HCT116 (cell line): ENCODE data around the gene ATAD1. TPM values are rescaled to one million over a fixed set of nuclear protein-coding genes. Genes with fewer than 3 reads are reported as not detected.

Source experiments
- ATAC-seq: fragments of 200-7000 bp; cut with Tn5 transposase; 2 replicates; pipeline ENCODE4 v1.9.1; 2020; ENCODE audit warnings: mild to moderate bottlenecking, moderate library complexity
- BruUV-seq: library from RNA; stranded (reverse); fragments of 400-500 nt; replicated peaks from 2 replicates; lab custom pipeline; 2021; lab: Mats Ljungman, UMichigan
- CTCF ChIA-PET: fragments of 300-600 bp; sonication (Branson Sonifier 250); formaldehyde crosslinking; loops from one replicate; lab custom pipeline; 2021; ENCODE audit warnings: antibody characterized with exemption; lab: Charles Lee
- POLR2A ChIA-PET: fragments of 300-600, 350-600 bp; sonication (Branson Sonifier 250); formaldehyde crosslinking; loops from one replicate; lab custom pipeline; 2021; ENCODE audit warnings: antibody characterized with exemption; lab: Charles Lee
- RAD21 ChIA-PET, 2 experiments: fragments of 300-600 bp; sonication (Branson Sonifier 250); formaldehyde crosslinking; loops; one replicate each; lab custom pipeline; 2023; ENCODE audit warnings: low total read pairs in 2 of 2; ENCODE audit not compliant: uncharacterized antibody in 2 of 2, unreplicated experiment in 2 of 2, low non-redundant PET in 1 of 2; lab: Charles Lee
- DNase-seq: peaks from one replicate; pipeline ENCODE4 v3.0.0-alpha.2; 2010; ENCODE audit warnings: low read depth, low spot score
- H2AFZ ChIP-seq: fragments of 200-600 bp; shearing (Covaris generic), sonication (generic); 2 replicates; pipeline ENCODE4 v1.6.1; 2017; ENCODE audit warnings: low read depth, mixed run types, mixed read lengths, antibody characterized with exemption, low read length; ENCODE audit not compliant: poor library complexity, severe bottlenecking
- H3K27ac ChIP-seq: 2 replicates; pipeline ENCODE4 v1.5.1; 2012; ENCODE audit warnings: low read depth, low read length
- H3K27me3 ChIP-seq: fragments of 200-600 bp; sonication (generic); 2 replicates; pipeline ENCODE4 v1.6.1; 2016; ENCODE audit warnings: mixed run types, low read length, mixed read lengths; ENCODE audit not compliant: insufficient read depth
- H3K36me3 ChIP-seq, 2 experiments: fragments of 200-500 bp in 1 of 2; fragments of 200-600 bp in 1 of 2; sonication (Bioruptor generic) in 1 of 2; sonication (generic) in 1 of 2; 2 replicates each; pipeline versions ENCODE4 v1.5.1 to v1.6.1; 2014 to 2016; ENCODE audit warnings: low read length in 2 of 2, inconsistent platforms in 1 of 2, mixed read lengths in 1 of 2, mixed run types in 1 of 2; ENCODE audit not compliant: insufficient read depth in 2 of 2, control insufficient read depth in 1 of 2
- H3K4me1 ChIP-seq, 2 experiments: fragments of 200-600 bp in 1 of 2; sonication (generic) in 1 of 2; 2 replicates each; pipeline versions ENCODE4 v1.5.1 to v1.6.1; 2012 to 2017; ENCODE audit warnings: low read length in 2 of 2, inconsistent platforms in 1 of 2, mild to moderate bottlenecking in 1 of 2, mixed read lengths in 1 of 2, mixed run types in 1 of 2, moderate library complexity in 1 of 2; ENCODE audit not compliant: insufficient read depth in 2 of 2, control insufficient read depth in 1 of 2
- H3K4me2 ChIP-seq: fragments of 200-600 bp; sonication (generic); 2 replicates; pipeline ENCODE4 v1.6.1; 2017; ENCODE audit warnings: mixed run types, low read length, mixed read lengths
- H3K4me3 ChIP-seq, 2 experiments: fragments of 200-600 bp in 1 of 2; sonication (generic) in 1 of 2; replicated peaks in 1 of 2; 2 replicates each; pipeline ENCODE4 v1.5.1; 2011 to 2016; ENCODE audit warnings: low read length in 2 of 2, control low read depth in 1 of 2, low read depth in 1 of 2, mild to moderate bottlenecking in 1 of 2, mixed read lengths in 1 of 2, mixed run types in 1 of 2
- H3K79me2 ChIP-seq: fragments of 200-600 bp; sonication (generic); 2 replicates; pipeline ENCODE4 v1.6.1; 2017; ENCODE audit warnings: mild to moderate bottlenecking, mixed run types, low read length, moderate library complexity, mixed read lengths; ENCODE audit not compliant: insufficient read depth
- H3K9ac ChIP-seq: fragments of 200-600 bp; sonication (generic); 2 replicates; pipeline ENCODE4 v1.6.1; 2016; ENCODE audit warnings: low read length, mixed read lengths
- H3K9me2 ChIP-seq: fragments of 200-600 bp; sonication (generic), shearing (Covaris generic); 2 replicates; pipeline ENCODE4 v1.6.1; 2017; ENCODE audit warnings: mixed run types, mild to moderate bottlenecking, moderate library complexity; ENCODE audit not compliant: insufficient read depth
- H3K9me3 ChIP-seq, 2 experiments: fragments of 200-500 bp in 1 of 2; fragments of 200-600 bp in 1 of 2; sonication (Bioruptor generic) in 1 of 2; sonication (generic) in 1 of 2; 2 replicates each; pipeline ENCODE4 v1.6.1; 2014 to 2017; ENCODE audit warnings: low read length in 2 of 2, mixed read lengths in 2 of 2, inconsistent platforms in 1 of 2, low read depth in 1 of 2, mild to moderate bottlenecking in 1 of 2, mixed run types in 1 of 2, moderate library complexity in 1 of 2; ENCODE audit not compliant: control insufficient read depth in 1 of 2, insufficient read depth in 1 of 2
- H4K20me1 ChIP-seq: fragments of 200-600 bp; sonication (generic), shearing (Covaris generic); 2 replicates; pipeline ENCODE4 v1.6.1; 2017; ENCODE audit warnings: mixed run types, mild to moderate bottlenecking, moderate library complexity; ENCODE audit not compliant: insufficient read depth
- CBX3 ChIP-seq: IDR thresholded peaks from 2 replicates; pipeline ENCODE4 v1.6.1; 2012; ENCODE audit warnings: low read depth
- CTCF ChIP-seq, 3 experiments: fragments of 200-600 bp in 1 of 3; sonication (generic) in 1 of 3; IDR thresholded peaks in 2 of 3; conservative IDR thresholded peaks in 1 of 3; 2 replicates each; pipeline ENCODE4 v1.5.1; 2012 to 2017; ENCODE audit warnings: low read depth in 2 of 3, low read length in 2 of 3, antibody characterized with exemption in 1 of 3, borderline replicate concordance in 1 of 3, control low read depth in 1 of 3, mild to moderate bottlenecking in 1 of 3, mixed read lengths in 1 of 3, mixed run types in 1 of 3, moderate library complexity in 1 of 3; ENCODE audit not compliant: insufficient read depth in 1 of 3
- ELF1 ChIP-seq: IDR thresholded peaks from 2 replicates; pipeline ENCODE4 v1.6.1; 2012; ENCODE audit warnings: low read depth, borderline replicate concordance
- MAX ChIP-seq: IDR thresholded peaks from 2 replicates; pipeline ENCODE4 v1.6.1; 2012
- TCF7L2 ChIP-seq: IDR thresholded peaks from 2 replicates; pipeline ENCODE4 v1.7.0; 2011; ENCODE audit warnings: borderline replicate concordance, inconsistent platforms; ENCODE audit not compliant: insufficient read depth, insufficient read length; ENCODE audit errors: extremely low read depth
- ZNF274 ChIP-seq: fragments of 200-500 bp; sonication (Bioruptor generic); IDR thresholded peaks from 2 replicates; pipeline ENCODE4 v1.6.1; 2014; ENCODE audit warnings: mild to moderate bottlenecking, low read depth, low read length, inconsistent platforms
- intact Hi-C: fragments of 100-400 bp; cut with micrococcal nuclease; formaldehyde crosslinking; loops from 2 replicates; pipeline ENCODE4 v1.10.0; 2022
- total RNA-seq: library from RNA; stranded (reverse); gene quantifications from one replicate; pipeline ENCODE4 v1.2.1, GENCODE V29; 2021; ENCODE audit not compliant: unreplicated experiment
- TF ChIP-seq, protein P1 (sequence below): IDR thresholded peaks from 2 replicates; pipeline ENCODE4 v1.6.1; 2011; ENCODE audit warnings: mild to moderate bottlenecking, low read length, moderate library complexity; ENCODE audit not compliant: insufficient replicate concordance; ENCODE audit errors: extremely low read depth

ATAD1 gene
- total RNA-seq, 1 experiment from 2014 or later = 66.4 TPM

DNA sequence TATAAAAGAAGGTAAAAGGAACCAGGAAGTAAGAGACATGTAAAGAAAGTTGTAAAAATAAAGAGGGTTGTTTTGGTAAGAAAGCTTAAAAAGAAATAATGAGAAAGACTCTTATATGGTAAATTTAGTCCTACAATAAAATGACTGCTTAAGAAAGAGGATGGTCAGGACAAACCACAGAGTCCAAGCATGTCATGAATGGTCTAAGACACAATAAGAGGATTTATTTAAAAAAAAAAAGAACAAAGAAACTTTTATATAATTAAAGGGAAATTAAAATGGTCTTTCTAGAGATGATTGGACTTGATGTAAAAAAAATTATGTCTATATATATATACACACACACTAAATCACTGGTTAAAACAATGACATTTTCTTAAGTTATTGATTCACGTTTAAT lies 18.2 kb downstream of the ATAD1 start:
- ChIA-PET RAD21 (no interaction called here), CTCF (no interaction called here), POLR2A (no interaction called here)
- BruUV-seq = no TSS peak
- H3K27me3 ChIP-seq = no peaks in the 10 kb centered on the region
- no peak overlapping the region for H2AFZ ChIP-seq
- no peak overlapping the region for H3K27ac ChIP-seq
- peaks cover 96% of the 10 kb centered on the region for H3K79me2 ChIP-seq
- H3K9ac ChIP-seq = no peak overlapping the region
- DNase-seq (no peak), ATAC-seq (no peak)
- no peak overlapping the region for H3K4me3 ChIP-seq
- peaks cover 2 to 22% of the 10 kb centered on the region in 2 experiments; a peak in 1 of 4 replicates for H3K36me3 ChIP-seq
- peaks cover 7% of the 10 kb centered on the region; the same call in 1 of the 2 replicates for H4K20me1 ChIP-seq
- TF ChIP-seq ZNF274 (no peak), CBX3 (no peak), TCF7L2 (no peak), CTCF (IDR thresholded peaks at IDR 0.05 in 2 of 3, conservative IDR thresholded peaks at IDR 0.05 in 1 of 3; ENCODE audit: borderline replicate concordance in 1 of 3, insufficient read depth in 1 of 3, low read depth in 2 of 3, low read length in 2 of 3) (no peak), MAX (no peak), ELF1 (no peak)
- TF ChIP-seq, protein P1, sequence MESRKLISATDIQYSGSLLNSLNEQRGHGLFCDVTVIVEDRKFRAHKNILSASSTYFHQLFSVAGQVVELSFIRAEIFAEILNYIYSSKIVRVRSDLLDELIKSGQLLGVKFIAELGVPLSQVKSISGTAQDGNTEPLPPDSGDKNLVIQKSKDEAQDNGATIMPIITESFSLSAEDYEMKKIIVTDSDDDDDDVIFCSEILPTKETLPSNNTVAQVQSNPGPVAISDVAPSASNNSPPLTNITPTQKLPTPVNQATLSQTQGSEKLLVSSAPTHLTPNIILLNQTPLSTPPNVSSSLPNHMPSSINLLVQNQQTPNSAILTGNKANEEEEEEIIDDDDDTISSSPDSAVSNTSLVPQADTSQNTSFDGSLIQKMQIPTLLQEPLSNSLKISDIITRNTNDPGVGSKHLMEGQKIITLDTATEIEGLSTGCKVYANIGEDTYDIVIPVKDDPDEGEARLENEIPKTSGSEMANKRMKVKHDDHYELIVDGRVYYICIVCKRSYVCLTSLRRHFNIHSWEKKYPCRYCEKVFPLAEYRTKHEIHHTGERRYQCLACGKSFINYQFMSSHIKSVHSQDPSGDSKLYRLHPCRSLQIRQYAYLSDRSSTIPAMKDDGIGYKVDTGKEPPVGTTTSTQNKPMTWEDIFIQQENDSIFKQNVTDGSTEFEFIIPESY = no peak
- H3K4me1 ChIP-seq = no peaks in the 10 kb centered on the region
- 0 out of 4 replicates have a peak, but pooled peaks cover 0 to 3% of the 10 kb centered on the region in 2 experiments for H3K9me3 ChIP-seq
- no peaks in the 10 kb centered on the region for H3K9me2 ChIP-seq
- intact Hi-C loops = no loop called here
- no peak overlapping the region for H3K4me2 ChIP-seq
